HCT116 (cell line): ENCODE measurements around the gene SPATS2L. TPM values are rescaled to one million over a fixed set of nuclear protein-coding genes. Genes with fewer than 3 reads are reported as not detected.

Experiments used
- ATAC-seq: fragments of 200-7000 bp; cut with Tn5 transposase; 2 replicates; pipeline ENCODE4 v1.9.1; 2020; ENCODE audit warnings: mild to moderate bottlenecking, moderate library complexity
- BruUV-seq: library from RNA; stranded (reverse); fragments of 400-500 nt; replicated peaks from 2 replicates; lab custom pipeline; 2021; lab: Mats Ljungman, UMichigan
- CTCF ChIA-PET: fragments of 300-600 bp; sonication (Branson Sonifier 250); formaldehyde crosslinking; loops from one replicate; lab custom pipeline; 2021; ENCODE audit warnings: antibody characterized with exemption; lab: Charles Lee
- POLR2A ChIA-PET: fragments of 300-600, 350-600 bp; sonication (Branson Sonifier 250); formaldehyde crosslinking; loops from one replicate; lab custom pipeline; 2021; ENCODE audit warnings: antibody characterized with exemption; lab: Charles Lee
- RAD21 ChIA-PET, 2 experiments: fragments of 300-600 bp; sonication (Branson Sonifier 250); formaldehyde crosslinking; loops; one replicate each; lab custom pipeline; 2023; ENCODE audit warnings: low total read pairs in 2 of 2; ENCODE audit not compliant: uncharacterized antibody in 2 of 2, unreplicated experiment in 2 of 2, low non-redundant PET in 1 of 2; lab: Charles Lee
- DNase-seq: peaks from one replicate; pipeline ENCODE4 v3.0.0-alpha.2; 2010; ENCODE audit warnings: low read depth, low spot score
- H2AFZ ChIP-seq: fragments of 200-600 bp; shearing (Covaris generic), sonication (generic); 2 replicates; pipeline ENCODE4 v1.6.1; 2017; ENCODE audit warnings: low read depth, mixed run types, mixed read lengths, antibody characterized with exemption, low read length; ENCODE audit not compliant: poor library complexity, severe bottlenecking
- H3K27ac ChIP-seq: 2 replicates; pipeline ENCODE4 v1.5.1; 2012; ENCODE audit warnings: low read depth, low read length
- H3K27me3 ChIP-seq: fragments of 200-600 bp; sonication (generic); 2 replicates; pipeline ENCODE4 v1.6.1; 2016; ENCODE audit warnings: mixed run types, low read length, mixed read lengths; ENCODE audit not compliant: insufficient read depth
- H3K36me3 ChIP-seq, 2 experiments: fragments of 200-500 bp in 1 of 2; fragments of 200-600 bp in 1 of 2; sonication (Bioruptor generic) in 1 of 2; sonication (generic) in 1 of 2; 2 replicates each; pipeline versions ENCODE4 v1.5.1 to v1.6.1; 2014 to 2016; ENCODE audit warnings: low read length in 2 of 2, inconsistent platforms in 1 of 2, mixed read lengths in 1 of 2, mixed run types in 1 of 2; ENCODE audit not compliant: insufficient read depth in 2 of 2, control insufficient read depth in 1 of 2
- H3K4me1 ChIP-seq, 2 experiments: fragments of 200-600 bp in 1 of 2; sonication (generic) in 1 of 2; 2 replicates each; pipeline versions ENCODE4 v1.5.1 to v1.6.1; 2012 to 2017; ENCODE audit warnings: low read length in 2 of 2, inconsistent platforms in 1 of 2, mild to moderate bottlenecking in 1 of 2, mixed read lengths in 1 of 2, mixed run types in 1 of 2, moderate library complexity in 1 of 2; ENCODE audit not compliant: insufficient read depth in 2 of 2, control insufficient read depth in 1 of 2
- H3K4me2 ChIP-seq: fragments of 200-600 bp; sonication (generic); 2 replicates; pipeline ENCODE4 v1.6.1; 2017; ENCODE audit warnings: mixed run types, low read length, mixed read lengths
- H3K4me3 ChIP-seq, 2 experiments: fragments of 200-600 bp in 1 of 2; sonication (generic) in 1 of 2; replicated peaks in 1 of 2; 2 replicates each; pipeline ENCODE4 v1.5.1; 2011 to 2016; ENCODE audit warnings: low read length in 2 of 2, control low read depth in 1 of 2, low read depth in 1 of 2, mild to moderate bottlenecking in 1 of 2, mixed read lengths in 1 of 2, mixed run types in 1 of 2
- H3K79me2 ChIP-seq: fragments of 200-600 bp; sonication (generic); 2 replicates; pipeline ENCODE4 v1.6.1; 2017; ENCODE audit warnings: mild to moderate bottlenecking, mixed run types, low read length, moderate library complexity, mixed read lengths; ENCODE audit not compliant: insufficient read depth
- H3K9ac ChIP-seq: fragments of 200-600 bp; sonication (generic); 2 replicates; pipeline ENCODE4 v1.6.1; 2016; ENCODE audit warnings: low read length, mixed read lengths
- H3K9me2 ChIP-seq: fragments of 200-600 bp; sonication (generic), shearing (Covaris generic); 2 replicates; pipeline ENCODE4 v1.6.1; 2017; ENCODE audit warnings: mixed run types, mild to moderate bottlenecking, moderate library complexity; ENCODE audit not compliant: insufficient read depth
- H3K9me3 ChIP-seq, 2 experiments: fragments of 200-500 bp in 1 of 2; fragments of 200-600 bp in 1 of 2; sonication (Bioruptor generic) in 1 of 2; sonication (generic) in 1 of 2; 2 replicates each; pipeline ENCODE4 v1.6.1; 2014 to 2017; ENCODE audit warnings: low read length in 2 of 2, mixed read lengths in 2 of 2, inconsistent platforms in 1 of 2, low read depth in 1 of 2, mild to moderate bottlenecking in 1 of 2, mixed run types in 1 of 2, moderate library complexity in 1 of 2; ENCODE audit not compliant: control insufficient read depth in 1 of 2, insufficient read depth in 1 of 2
- H4K20me1 ChIP-seq: fragments of 200-600 bp; sonication (generic), shearing (Covaris generic); 2 replicates; pipeline ENCODE4 v1.6.1; 2017; ENCODE audit warnings: mixed run types, mild to moderate bottlenecking, moderate library complexity; ENCODE audit not compliant: insufficient read depth
- ATF3 ChIP-seq: IDR thresholded peaks from 2 replicates; pipeline ENCODE4 v1.6.1; 2012
- CBX3 ChIP-seq: IDR thresholded peaks from 2 replicates; pipeline ENCODE4 v1.6.1; 2012; ENCODE audit warnings: low read depth
- CEBPB ChIP-seq: IDR thresholded peaks from 2 replicates; pipeline ENCODE4 v1.6.1; 2012; ENCODE audit warnings: low read depth
- EZH2phosphoT487 ChIP-seq: fragments of 200-600 bp; IDR thresholded peaks from 2 replicates; pipeline ENCODE4 v1.6.1; 2018; ENCODE audit warnings: antibody characterized with exemption, borderline replicate concordance
- POLR2A ChIP-seq: IDR thresholded peaks from 2 replicates; pipeline ENCODE4 v1.7.0; 2011; ENCODE audit warnings: borderline replicate concordance; ENCODE audit not compliant: insufficient read depth, insufficient read length; ENCODE audit errors: extremely low read depth
- POLR2AphosphoS5 ChIP-seq: IDR thresholded peaks from 2 replicates; pipeline ENCODE4 v1.6.1; 2011; ENCODE audit warnings: mild to moderate bottlenecking, low read depth, low read length, moderate library complexity
- SIN3A ChIP-seq: IDR thresholded peaks from 2 replicates; pipeline ENCODE4 v1.6.1; 2012; ENCODE audit warnings: low read depth
- SP1 ChIP-seq: IDR thresholded peaks from 2 replicates; pipeline ENCODE4 v1.6.1; 2012; ENCODE audit warnings: low read depth
- SRF ChIP-seq: IDR thresholded peaks from 2 replicates; pipeline ENCODE4 v1.6.1; 2012; ENCODE audit warnings: low read depth
- TCF7L2 ChIP-seq: IDR thresholded peaks from 2 replicates; pipeline ENCODE4 v1.7.0; 2011; ENCODE audit warnings: borderline replicate concordance, inconsistent platforms; ENCODE audit not compliant: insufficient read depth, insufficient read length; ENCODE audit errors: extremely low read depth
- YY1 ChIP-seq: IDR thresholded peaks from 2 replicates; pipeline ENCODE4 v1.6.1; 2011; ENCODE audit warnings: low read length, low read depth, moderate library complexity, mild to moderate bottlenecking; ENCODE audit not compliant: insufficient replicate concordance; ENCODE audit errors: extremely low read depth
- ZBTB33 ChIP-seq: IDR thresholded peaks from 2 replicates; pipeline ENCODE4 v1.6.1; 2011; ENCODE audit warnings: mild to moderate bottlenecking, low read length, moderate library complexity; ENCODE audit not compliant: insufficient replicate concordance; ENCODE audit errors: extremely low read depth
- ZNF274 ChIP-seq: fragments of 200-500 bp; sonication (Bioruptor generic); IDR thresholded peaks from 2 replicates; pipeline ENCODE4 v1.6.1; 2014; ENCODE audit warnings: mild to moderate bottlenecking, low read depth, low read length, inconsistent platforms
- intact Hi-C: fragments of 100-400 bp; cut with micrococcal nuclease; formaldehyde crosslinking; loops from 2 replicates; pipeline ENCODE4 v1.10.0; 2022
- total RNA-seq: library from RNA; stranded (reverse); gene quantifications from one replicate; pipeline ENCODE4 v1.2.1, GENCODE V29; 2021; ENCODE audit not compliant: unreplicated experiment

SPATS2L gene
- total RNA-seq, 1 experiment from 2014 or later: 87.1 TPM

GRCh38 chr2:200296118-200296517 is 10.4 kb upstream of the SPATS2L start:
- H3K9ac ChIP-seq: no peak overlapping the region
- no peaks in the 10 kb centered on the region for H3K9me3 ChIP-seq
- H3K27ac ChIP-seq: no peak overlapping the region
- H3K9me2 ChIP-seq: no peaks in the 10 kb centered on the region
- DNase-seq: no peak
- H3K4me1 ChIP-seq: peaks cover 9 to 12% of the 10 kb centered on the region in 2 experiments
- no TSS peak for BruUV-seq
- no peak for ATAC-seq
- no peaks in the 10 kb centered on the region for H3K79me2 ChIP-seq
- no peaks in the 10 kb centered on the region for H3K36me3 ChIP-seq
- H3K27me3 ChIP-seq: no peaks in the 10 kb centered on the region
- H4K20me1 ChIP-seq: no peaks in the 10 kb centered on the region
- RAD21 ChIA-PET: no interaction called here
- TF ChIP-seq CEBPB: no peak
- TF ChIP-seq ZBTB33: no peak
- no peak for TF ChIP-seq SP1
- TF ChIP-seq SIN3A: no peak
- TF ChIP-seq ZNF274: no peak
- no peak for TF ChIP-seq TCF7L2
- no peak for TF ChIP-seq CBX3
- TF ChIP-seq EZH2phosphoT487: no peak
- TF ChIP-seq ATF3: no peak
- TF ChIP-seq YY1: no peak
- no peak for TF ChIP-seq POLR2A
- TF ChIP-seq POLR2AphosphoS5: no peak
- no peak for TF ChIP-seq SRF
- TF ChIP-seq, all 23 proteins: peak for 0
- H2AFZ ChIP-seq: no peak overlapping the region
- POLR2A ChIA-PET: no interaction called here
- intact Hi-C loops: no loop called here
- H3K4me2 ChIP-seq: no peak overlapping the region
- H3K4me3 ChIP-seq: no peak overlapping the region
- CTCF ChIA-PET: no interaction called here
